ENCODE results near the gene IQCC. TPM values are rescaled to one million over a fixed set of nuclear protein-coding genes. Genes with fewer than 3 reads are reported as not detected.
A peak's percentile ranks its signal among the peaks of the same experiment; 100 is the strongest.

The IQCC gene
- polyA plus RNA-seq, 1 donor (not counting 4 experiments of a cell fraction or from before 2014, with no cell fraction given): 1.5 TPM

DNA sequence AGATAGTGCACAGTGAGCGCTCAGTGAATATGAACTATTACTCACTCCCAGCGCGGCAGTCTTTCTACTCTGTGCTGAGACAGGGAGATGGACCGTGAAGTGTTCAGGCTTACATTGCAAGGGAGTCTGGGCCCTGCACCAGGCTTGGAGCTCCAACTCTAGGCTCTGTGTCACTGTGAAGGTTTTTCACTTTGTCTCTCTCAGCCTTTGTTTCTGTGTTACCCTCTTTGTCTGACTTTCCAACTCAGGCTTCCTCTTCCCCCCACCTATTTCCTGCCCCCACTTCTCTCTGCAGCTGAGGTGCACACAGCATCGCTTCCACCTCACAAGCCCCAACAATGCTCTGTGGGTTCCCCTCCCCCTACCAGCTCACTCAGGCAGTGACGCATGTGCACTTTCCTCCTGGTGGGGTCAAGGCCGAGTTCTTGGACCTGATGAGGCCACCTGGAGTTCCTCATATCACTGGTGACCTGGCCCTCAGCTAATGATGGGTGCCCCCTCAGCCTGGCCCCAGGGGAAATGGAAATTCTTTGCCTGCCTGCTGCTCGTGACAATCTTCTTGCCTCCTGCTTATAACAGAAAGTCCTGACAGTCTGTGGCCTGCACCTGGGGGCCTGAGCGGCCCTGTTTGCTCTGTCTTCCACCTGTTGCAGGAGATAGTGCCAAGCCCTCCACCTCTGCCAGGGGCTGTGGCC lies 44.5 kb downstream of the IQCC start:
- H4K20me1 ChIP-seq (ENCODE audit: control insufficient read depth, extremely low read depth, insufficient read depth, low read length): no peaks in the 10 kb centered on the region
- H3K4me2 ChIP-seq (ENCODE audit: control insufficient read depth, extremely low read depth, insufficient read depth, low read depth, low read length): peak overlapping the region; percentile 8
- FAIRE-seq (no peak), DNase-seq (ENCODE audit: low read depth, low spot score) (no peak)
- dilution Hi-C loops (cut with MboI; ENCODE audit: extremely low pct_ligation_motif_present, low sequenced_read_pairs): no loop called here
- no peak overlapping the region for H3K9ac ChIP-seq (ENCODE audit: control insufficient read depth, extremely low read depth, insufficient read depth, low read length)
- no peaks in the 10 kb centered on the region for H3K36me3 ChIP-seq (ENCODE audit: control insufficient read depth in 2 of 2, extremely low read depth in 1 of 2, insufficient read depth in 2 of 2, low read length in 2 of 2)
- H2AFZ ChIP-seq (ENCODE audit: control insufficient read depth, low read length): peak overlapping the region; percentile 32
- no peak overlapping the region for H3K27ac ChIP-seq (ENCODE audit: control insufficient read depth, insufficient read depth, low read length)
- H3K79me2 ChIP-seq (ENCODE audit: control insufficient read depth, insufficient read depth, low read length): no peaks in the 10 kb centered on the region
- no peaks in the 10 kb centered on the region for H3K9me3 ChIP-seq (ENCODE audit: control insufficient read depth, low read depth, low read length)
- H3K9me1 ChIP-seq (ENCODE audit: control insufficient read depth, extremely low read depth, insufficient read depth, low read length): no peaks in the 10 kb centered on the region
- TF ChIP-seq EZH2 (IDR thresholded peaks at IDR 0.05; ENCODE audit: low read length): no peak
- TF ChIP-seq, protein P1, sequence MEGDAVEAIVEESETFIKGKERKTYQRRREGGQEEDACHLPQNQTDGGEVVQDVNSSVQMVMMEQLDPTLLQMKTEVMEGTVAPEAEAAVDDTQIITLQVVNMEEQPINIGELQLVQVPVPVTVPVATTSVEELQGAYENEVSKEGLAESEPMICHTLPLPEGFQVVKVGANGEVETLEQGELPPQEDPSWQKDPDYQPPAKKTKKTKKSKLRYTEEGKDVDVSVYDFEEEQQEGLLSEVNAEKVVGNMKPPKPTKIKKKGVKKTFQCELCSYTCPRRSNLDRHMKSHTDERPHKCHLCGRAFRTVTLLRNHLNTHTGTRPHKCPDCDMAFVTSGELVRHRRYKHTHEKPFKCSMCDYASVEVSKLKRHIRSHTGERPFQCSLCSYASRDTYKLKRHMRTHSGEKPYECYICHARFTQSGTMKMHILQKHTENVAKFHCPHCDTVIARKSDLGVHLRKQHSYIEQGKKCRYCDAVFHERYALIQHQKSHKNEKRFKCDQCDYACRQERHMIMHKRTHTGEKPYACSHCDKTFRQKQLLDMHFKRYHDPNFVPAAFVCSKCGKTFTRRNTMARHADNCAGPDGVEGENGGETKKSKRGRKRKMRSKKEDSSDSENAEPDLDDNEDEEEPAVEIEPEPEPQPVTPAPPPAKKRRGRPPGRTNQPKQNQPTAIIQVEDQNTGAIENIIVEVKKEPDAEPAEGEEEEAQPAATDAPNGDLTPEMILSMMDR (optimal IDR thresholded peaks at IDR 0.05 in 1 of 3, IDR thresholded peaks at IDR 0.05 in 1 of 3, conservative IDR thresholded peaks at IDR 0.05 in 1 of 3; ENCODE audit: extremely low read depth in 1 of 3, insufficient read depth in 2 of 3, low read length in 3 of 3): no peak
- no peaks in the 10 kb centered on the region for H3K27me3 ChIP-seq (ENCODE audit: control insufficient read depth, extremely low read depth, insufficient read depth, low read length)
- H3K4me1 ChIP-seq (ENCODE audit: control insufficient read depth, extremely low read depth, insufficient read depth, low read length): peaks cover 17% of the 10 kb centered on the region
- H3K4me3 ChIP-seq (ENCODE audit: control insufficient read depth in 2 of 3, extremely low read depth in 1 of 3, insufficient read depth in 2 of 3, low read depth in 1 of 3, low read length in 3 of 3): no peak overlapping the region

DNA sequence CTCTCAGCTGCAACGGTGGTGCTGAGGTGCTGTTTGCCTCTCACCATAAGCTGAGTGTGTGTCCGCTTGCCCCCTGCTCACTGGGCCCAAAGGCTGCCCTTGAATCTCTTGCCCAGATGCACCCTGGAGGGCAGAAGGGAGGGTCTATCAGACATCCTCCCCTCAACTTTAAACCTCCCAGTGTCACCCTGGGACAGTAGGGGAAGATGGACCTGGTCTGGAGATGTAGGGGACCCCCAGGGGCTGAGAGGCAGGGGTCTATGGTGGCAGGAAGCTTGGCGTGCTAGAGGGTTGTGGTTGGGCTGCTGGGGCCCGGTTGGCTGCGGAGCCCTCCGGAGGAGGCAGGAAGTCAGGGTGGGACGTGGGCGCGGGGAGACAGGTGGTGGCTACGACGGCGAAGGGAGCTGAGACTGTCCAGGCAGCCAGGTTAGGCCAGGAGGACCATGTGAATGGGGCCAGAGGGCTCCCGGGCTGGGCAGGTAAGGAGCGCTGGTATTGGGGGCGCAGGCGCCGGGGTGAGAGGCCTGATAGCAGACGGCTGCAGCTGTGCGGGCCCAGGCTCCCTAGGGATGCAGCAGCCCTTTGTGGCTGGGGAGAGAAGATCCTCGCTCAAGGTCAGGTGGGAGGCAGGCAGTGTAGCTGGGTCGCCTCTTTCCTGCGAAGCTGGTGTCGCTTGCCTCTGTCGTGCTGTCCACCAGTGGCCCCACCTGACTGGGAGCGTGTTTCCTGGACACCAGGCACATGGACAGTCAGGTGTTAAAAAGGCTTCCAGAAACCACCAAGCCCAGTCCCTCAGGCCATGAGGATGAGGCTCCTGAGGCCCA lies 45.6 kb downstream of the IQCC start, which contains the start of gene LCK:
Gene LCK, plus strand, starts transcription at position 373 of the 824 bp plus-strand sequence. CDS start 23,065 bp downstream, outside the sequence.
- Histone ChIP-seq H3K79me2 (ENCODE audit: control insufficient read depth, insufficient read depth, low read length) (no peaks in the 10 kb centered on the region), H3K4me1 (ENCODE audit: control insufficient read depth, extremely low read depth, insufficient read depth, low read length) (peaks cover 17% of the 10 kb centered on the region), H3K4me3 (ENCODE audit: control insufficient read depth in 2 of 3, extremely low read depth in 1 of 3, insufficient read depth in 2 of 3, low read depth in 1 of 3, low read length in 3 of 3) (no peak within 1 kb of the TSS), H3K27ac (ENCODE audit: control insufficient read depth, insufficient read depth, low read length) (no peak within 1 kb of the TSS), H3K27me3 (ENCODE audit: control insufficient read depth, extremely low read depth, insufficient read depth, low read length) (no peaks in the 10 kb centered on the region), H4K20me1 (ENCODE audit: control insufficient read depth, extremely low read depth, insufficient read depth, low read length) (no peaks in the 10 kb centered on the region), H3K9ac (ENCODE audit: control insufficient read depth, extremely low read depth, insufficient read depth, low read length) (no peak within 1 kb of the TSS), H3K4me2 (ENCODE audit: control insufficient read depth, extremely low read depth, insufficient read depth, low read depth, low read length) (no peak within 1 kb of the TSS), H3K9me1 (ENCODE audit: control insufficient read depth, extremely low read depth, insufficient read depth, low read length) (no peaks in the 10 kb centered on the region), H3K9me3 (ENCODE audit: control insufficient read depth, low read depth, low read length) (no peaks in the 10 kb centered on the region), H2AFZ (ENCODE audit: control insufficient read depth, low read length) (no peak within 1 kb of the TSS), H3K36me3 (ENCODE audit: control insufficient read depth in 2 of 2, extremely low read depth in 1 of 2, insufficient read depth in 2 of 2, low read length in 2 of 2) (no peaks in the 10 kb centered on the region)
- TF ChIP-seq, protein P1 (optimal IDR thresholded peaks at IDR 0.05 in 1 of 3, IDR thresholded peaks at IDR 0.05 in 1 of 3, conservative IDR thresholded peaks at IDR 0.05 in 1 of 3; ENCODE audit: extremely low read depth in 1 of 3, insufficient read depth in 2 of 3, low read length in 3 of 3): no peak
- TF ChIP-seq EZH2 (IDR thresholded peaks at IDR 0.05; ENCODE audit: low read length): no peak
- DNase-seq (ENCODE audit: low read depth, low spot score) (no peak), FAIRE-seq (no peak)
- dilution Hi-C loops (cut with MboI; ENCODE audit: extremely low pct_ligation_motif_present, low sequenced_read_pairs): no loop called here

Data from keratinocyte (primary cell).